Activated gamma-delta T cell treated with Interleukin-2 at 50 U/mL for 16 hours (primary cell): ENCODE measurements around the gene CAP2.

Experiments
- DNase-seq: peaks from one replicate; pipeline ENCODE4 v3.0.0-alpha.2; 2020

Gene CAP2

GRCh38 chr6:17478223-17478907 lies 85.0 kb downstream of the CAP2 start:
- no peak for DNase-seq

GRCh38 chr6:17478946-17479345 lies 85.6 kb downstream of the CAP2 start:
- DNase-seq: no peak

GRCh38 chr6:17480476-17480875 lies 87.1 kb downstream of the CAP2 start:
- DNase-seq: no peak

GRCh38 chr6:17482711-17483110 lies 89.3 kb downstream of the CAP2 start:
- DNase-seq: no peak

GRCh38 chr6:17483391-17484016 lies 90.1 kb downstream of the CAP2 start:
- no peak for DNase-seq

- DNase-seq: no peak
These were observed 90.9 kb downstream of the CAP2 start for GRCh38 chr6:17484201-17484849.

- DNase-seq: no peak
These were observed 91.8 kb downstream of the CAP2 start for GRCh38 chr6:17485181-17485580.

- DNase-seq: no peak
These were observed 92.6 kb downstream of the CAP2 start for GRCh38 chr6:17485946-17486345.

- DNase-seq: no peak
These were observed 93.3 kb downstream of the CAP2 start for GRCh38 chr6:17486680-17487079.

GRCh38 chr6:17490724-17491123 lies 97.3 kb downstream of the CAP2 start:
- no peak for DNase-seq

- no peak for DNase-seq
These were observed 98.2 kb downstream of the CAP2 start for GRCh38 chr6:17491416-17492142.

GRCh38 chr6:17492350-17492749 lies 99.0 kb downstream of the CAP2 start:
- DNase-seq: no peak

- DNase-seq: no peak
These were observed 99.9 kb downstream of the CAP2 start for GRCh38 chr6:17493286-17493685.

GRCh38 chr6:17494177-17494576 lies 100.8 kb downstream of the CAP2 start:
- no peak for DNase-seq

- no peak for DNase-seq
These were observed 101.5 kb downstream of the CAP2 start for GRCh38 chr6:17494919-17495318.

- DNase-seq: no peak
These were observed 104.2 kb downstream of the CAP2 start for GRCh38 chr6:17497535-17498095.

GRCh38 chr6:17501442-17501841 lies 108.0 kb downstream of the CAP2 start:
- no peak for DNase-seq

- no peak for DNase-seq
These were observed 108.7 kb downstream of the CAP2 start for GRCh38 chr6:17501982-17502704.

- no peak for DNase-seq
These were observed 109.7 kb downstream of the CAP2 start for GRCh38 chr6:17503051-17503450.

GRCh38 chr6:17504005-17504404 lies 110.6 kb downstream of the CAP2 start:
- no peak for DNase-seq

- DNase-seq: no peak
These were observed 111.7 kb downstream of the CAP2 start for GRCh38 chr6:17505062-17505476.

GRCh38 chr6:17505767-17506280 lies 112.4 kb downstream of the CAP2 start:
- no peak for DNase-seq
